ENCODE results near the gene MRFAP1L1.

DNA sequence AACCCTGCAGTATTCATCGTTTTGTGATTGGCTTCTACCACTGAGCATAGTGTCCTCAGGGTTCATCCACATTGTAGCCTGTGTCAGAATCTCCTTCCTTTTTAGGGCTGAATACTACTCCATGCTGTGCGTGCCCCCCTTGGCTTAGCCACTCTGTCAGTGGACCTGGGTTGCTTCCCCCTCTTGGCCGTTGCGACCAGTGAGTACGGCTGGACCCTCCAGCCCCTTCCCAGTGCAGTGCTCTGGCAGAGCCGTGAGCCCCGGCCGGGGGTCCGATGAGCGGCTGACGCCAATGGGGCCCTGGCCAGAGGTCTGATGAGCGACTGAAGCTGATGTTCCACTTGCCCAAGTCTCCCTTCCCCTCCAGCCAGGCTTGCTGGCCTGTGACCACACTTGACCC is 13.2 kb upstream of the MRFAP1L1 start:
- no peak for TF ChIP-seq EZH2 (IDR thresholded peaks at IDR 0.05; ENCODE audit: borderline replicate concordance, low read depth, low read length, severe bottlenecking)
- TF ChIP-seq, protein P1, sequence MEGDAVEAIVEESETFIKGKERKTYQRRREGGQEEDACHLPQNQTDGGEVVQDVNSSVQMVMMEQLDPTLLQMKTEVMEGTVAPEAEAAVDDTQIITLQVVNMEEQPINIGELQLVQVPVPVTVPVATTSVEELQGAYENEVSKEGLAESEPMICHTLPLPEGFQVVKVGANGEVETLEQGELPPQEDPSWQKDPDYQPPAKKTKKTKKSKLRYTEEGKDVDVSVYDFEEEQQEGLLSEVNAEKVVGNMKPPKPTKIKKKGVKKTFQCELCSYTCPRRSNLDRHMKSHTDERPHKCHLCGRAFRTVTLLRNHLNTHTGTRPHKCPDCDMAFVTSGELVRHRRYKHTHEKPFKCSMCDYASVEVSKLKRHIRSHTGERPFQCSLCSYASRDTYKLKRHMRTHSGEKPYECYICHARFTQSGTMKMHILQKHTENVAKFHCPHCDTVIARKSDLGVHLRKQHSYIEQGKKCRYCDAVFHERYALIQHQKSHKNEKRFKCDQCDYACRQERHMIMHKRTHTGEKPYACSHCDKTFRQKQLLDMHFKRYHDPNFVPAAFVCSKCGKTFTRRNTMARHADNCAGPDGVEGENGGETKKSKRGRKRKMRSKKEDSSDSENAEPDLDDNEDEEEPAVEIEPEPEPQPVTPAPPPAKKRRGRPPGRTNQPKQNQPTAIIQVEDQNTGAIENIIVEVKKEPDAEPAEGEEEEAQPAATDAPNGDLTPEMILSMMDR (IDR thresholded peaks at IDR 0.05; ENCODE audit: borderline replicate concordance, extremely low read depth, low read length, poor library complexity, severe bottlenecking) = no peak
